ENCODE data around the gene AFG1L.
A peak's percentile ranks its signal among the peaks of the same experiment; 100 is the strongest.
"Not testable (repeated sequence)": the region's sequence is repeated elsewhere in the genome, so short reads cannot be mapped to it uniquely, and the experiment has no call there.

The AFG1L gene

GRCh38 chr6:108528878-108529277, 234.0 kb downstream of the AFG1L start:
- no peak for DNase-seq

- DNase-seq = no peak
Measured at GRCh38 chr6:108531332-108531731, 236.5 kb downstream of the AFG1L start.

- no peak for DNase-seq
Measured at GRCh38 chr6:108535114-108535742, 240.4 kb downstream of the AFG1L start.

- not testable (repeated sequence) for DNase-seq
Measured at GRCh38 chr6:108535920-108536535, 241.2 kb downstream of the AFG1L start.

GRCh38 chr6:108541843-108542759, 247.2 kb downstream of the AFG1L start:
- DNase-seq = peak; percentile 52

DNA sequence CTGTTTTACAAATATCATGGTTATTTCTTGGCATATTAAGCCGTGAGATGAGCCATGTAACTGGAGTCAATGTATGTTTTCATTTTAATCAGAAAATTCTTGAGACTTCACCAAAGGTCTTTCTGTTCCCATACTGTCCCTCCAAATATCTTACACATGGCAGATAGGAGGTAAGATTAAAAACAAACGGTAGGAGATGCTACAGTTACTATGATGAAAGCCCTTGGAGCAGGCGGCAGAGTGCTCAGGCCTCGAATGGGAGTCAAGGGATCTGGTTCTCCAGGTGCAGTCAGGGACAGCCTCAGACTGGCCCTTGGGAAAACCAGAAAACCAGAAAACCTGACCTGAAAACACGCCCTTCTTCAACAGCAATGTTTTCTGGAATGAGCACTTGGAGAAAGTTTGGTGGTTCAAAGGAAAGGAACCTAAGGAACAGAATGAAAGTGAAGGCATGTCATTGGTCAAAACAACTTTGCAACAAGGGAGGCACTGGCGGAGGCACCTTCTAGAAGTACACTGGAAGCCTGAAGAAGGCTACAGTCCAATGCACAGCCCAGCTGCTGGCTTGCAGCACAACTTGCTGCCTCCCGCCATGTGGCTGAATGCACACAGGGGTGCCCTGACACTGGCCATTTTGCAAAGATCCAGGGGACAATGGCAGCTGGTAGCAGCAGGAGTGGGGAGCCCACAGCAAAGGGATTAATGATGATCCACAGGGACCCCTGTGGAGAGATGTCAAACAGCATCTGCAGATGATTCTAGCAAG, 248.5 kb downstream of the AFG1L start:
- DNase-seq = no peak

- no peak for DNase-seq
Measured at GRCh38 chr6:108544606-108545005, 249.8 kb downstream of the AFG1L start.

GRCh38 chr6:108546079-108547049, 251.5 kb downstream of the AFG1L start:
- DNase-seq = no peak

DNA sequence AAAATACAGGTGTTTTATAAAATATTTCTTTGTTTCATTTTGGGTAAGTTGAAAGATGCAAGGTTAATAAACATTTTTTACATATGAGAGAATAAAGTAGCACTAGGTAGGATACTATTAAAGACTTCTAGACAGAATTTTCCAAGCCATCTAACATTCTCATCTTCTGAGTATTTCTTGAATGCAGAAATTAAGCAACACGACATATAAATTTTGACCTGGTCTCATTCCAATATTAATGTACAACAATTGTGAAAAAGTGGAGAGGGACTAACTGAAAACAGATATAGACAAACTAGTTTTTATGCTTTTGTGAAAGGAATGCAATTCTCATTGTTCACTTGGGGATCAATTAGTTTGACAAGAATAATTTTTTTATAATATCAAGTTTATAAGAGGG, 254.4 kb downstream of the AFG1L start:
- no peak for DNase-seq

DNA sequence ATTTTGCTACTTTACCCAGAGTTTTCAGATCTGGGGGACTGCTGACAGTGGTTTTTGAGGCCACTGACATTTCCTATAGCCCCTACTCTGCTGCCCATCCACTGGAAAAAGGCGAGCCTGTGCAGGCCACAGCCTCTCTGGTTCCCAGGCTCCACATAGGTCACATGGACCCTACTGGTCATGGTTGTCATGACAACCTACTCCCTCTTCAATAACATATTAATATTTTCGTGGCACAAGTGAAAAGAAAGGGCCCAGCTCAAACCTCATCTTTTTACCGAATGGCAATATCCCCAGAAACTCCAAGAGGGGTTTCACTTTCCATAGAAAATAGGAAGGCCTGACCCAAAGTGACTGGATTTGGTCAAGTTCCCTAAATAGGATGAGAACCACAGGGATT, 254.9 kb downstream of the AFG1L start:
- no peak for DNase-seq

DNA sequence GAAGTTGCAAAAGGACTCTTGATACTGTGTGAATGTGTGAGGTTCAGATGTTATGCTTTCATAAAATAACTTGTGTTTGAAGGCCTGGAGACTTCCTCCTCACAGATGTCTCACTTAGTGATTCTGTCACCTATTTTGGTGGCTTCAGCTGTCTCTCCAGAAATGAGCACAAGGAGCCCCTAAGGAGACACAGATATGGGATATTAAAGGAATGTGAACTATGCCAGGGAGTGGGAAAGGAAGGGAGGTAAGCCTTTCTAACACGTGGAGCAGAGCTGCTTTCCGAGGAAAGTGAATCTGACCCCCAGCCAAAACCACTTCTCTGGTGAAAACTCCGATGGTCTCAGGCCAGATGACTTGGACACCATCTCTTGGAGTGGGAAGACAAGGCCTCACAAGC, 255.4 kb downstream of the AFG1L start:
- no peak for DNase-seq

DNA sequence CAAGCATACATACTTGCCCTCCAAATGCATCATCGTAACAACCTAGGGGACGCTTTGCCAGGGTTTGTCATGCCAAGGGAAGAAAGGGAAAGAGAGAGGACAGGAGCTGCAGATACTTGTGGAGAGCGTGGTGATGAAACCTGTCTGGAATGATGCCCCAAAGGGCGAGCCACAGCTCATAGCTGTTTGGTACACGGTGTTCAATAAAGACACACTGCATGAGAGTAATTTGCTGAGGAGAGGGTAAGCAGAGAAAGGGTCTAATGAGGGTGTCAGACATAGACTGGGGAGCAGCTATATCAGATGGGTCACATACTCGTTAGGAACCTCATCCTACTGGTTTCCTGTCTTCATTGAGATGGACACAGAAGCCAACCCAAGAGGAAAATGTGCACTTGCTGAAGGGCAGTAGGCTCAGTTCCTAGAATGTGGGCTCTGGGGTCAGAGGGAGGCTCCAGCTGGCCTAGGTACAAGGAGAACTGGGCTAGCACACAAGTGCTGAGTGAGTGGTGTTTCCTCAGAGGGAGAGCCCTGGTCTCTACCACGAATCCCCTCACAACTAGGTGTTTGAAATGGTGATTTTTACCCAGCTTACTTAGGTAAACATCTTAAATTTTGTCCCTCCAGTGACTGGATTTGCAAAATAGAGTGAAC, 260.7 kb downstream of the AFG1L start:
- DNase-seq = no peak

- no peak for DNase-seq
Measured at GRCh38 chr6:108556250-108556649, 261.4 kb downstream of the AFG1L start.

- no peak for DNase-seq
Measured at GRCh38 chr6:108556866-108557493, 262.1 kb downstream of the AFG1L start.

DNA sequence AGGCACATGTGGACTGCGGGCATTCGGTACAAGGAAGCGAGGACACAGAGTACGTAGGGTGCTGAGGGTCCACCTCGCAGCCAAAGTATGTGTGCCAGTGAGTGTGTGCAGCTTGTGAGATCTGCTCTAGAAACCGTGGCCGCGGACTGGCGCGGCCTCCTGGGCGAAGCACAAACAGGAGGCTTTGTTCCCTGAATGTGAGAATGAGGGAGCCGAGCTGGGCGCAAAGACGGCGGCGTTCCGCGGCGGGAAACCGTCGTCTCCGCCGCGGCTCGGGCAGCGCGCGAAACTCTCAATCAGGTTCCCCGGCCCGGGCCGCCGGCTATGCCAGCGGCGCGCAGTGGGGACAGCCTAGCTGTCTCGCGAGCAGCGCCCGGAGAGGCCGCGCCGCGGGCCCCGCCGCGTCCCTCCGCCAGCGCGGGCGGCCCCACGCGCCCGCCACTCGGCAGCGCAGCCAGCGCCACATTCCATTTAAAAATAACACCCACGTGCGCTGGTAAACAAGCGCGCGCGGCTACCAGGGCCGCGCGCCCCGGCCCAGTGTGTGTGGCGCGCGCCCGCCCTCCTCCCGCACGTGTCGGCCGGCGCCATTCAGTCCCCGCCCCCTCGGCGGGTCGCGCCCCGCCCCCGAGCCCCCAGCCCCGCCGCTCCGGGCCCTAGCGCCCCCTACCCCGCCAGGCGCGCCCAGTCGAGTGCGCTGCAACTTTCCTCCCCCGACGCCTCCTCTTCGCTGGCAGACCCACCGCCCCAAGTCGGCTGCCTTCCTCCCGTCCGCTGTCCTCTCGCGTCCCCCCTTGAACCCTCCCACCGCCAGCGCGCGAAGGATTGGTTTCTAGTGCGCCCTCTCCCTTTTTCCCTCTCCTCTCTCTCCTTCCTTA, 262.9 kb downstream of the AFG1L start:
- DNase-seq = peak; percentile 74

DNA sequence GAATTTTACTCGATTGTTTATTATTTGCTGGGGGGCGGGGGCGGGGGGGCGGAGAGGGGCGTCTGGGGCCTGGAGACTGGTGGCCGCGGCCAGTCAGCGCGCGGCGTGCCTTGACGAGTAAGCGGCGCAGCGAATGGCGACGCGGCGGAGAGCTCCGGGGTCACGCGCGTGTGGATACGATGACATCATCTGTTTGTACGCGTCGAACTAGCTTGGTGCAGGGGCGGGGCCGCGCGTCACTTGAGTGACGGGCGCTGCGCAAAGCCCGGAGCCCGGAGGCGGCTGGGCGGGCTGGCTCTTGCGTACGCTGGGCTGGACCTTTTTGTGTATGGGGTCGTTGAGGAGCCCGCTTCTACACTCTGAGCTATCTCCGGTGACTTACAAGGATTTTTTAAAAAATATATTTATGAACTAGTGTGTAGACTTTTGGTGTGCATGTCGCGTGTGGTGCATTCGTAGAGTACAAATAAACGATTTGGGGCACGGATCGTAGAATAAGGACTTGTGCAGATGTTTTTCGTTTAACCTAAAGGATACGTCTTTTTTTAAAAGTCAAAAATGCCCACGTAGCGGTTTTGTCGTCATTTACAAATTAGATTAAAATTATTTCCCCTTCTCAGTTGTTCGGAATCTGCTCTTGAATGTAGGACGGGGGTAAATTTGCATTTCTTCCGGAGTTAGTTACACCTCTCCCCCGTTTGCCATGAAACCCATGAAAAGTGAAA, 263.7 kb downstream of the AFG1L start:
- peak; percentile 93 for DNase-seq

DNA sequence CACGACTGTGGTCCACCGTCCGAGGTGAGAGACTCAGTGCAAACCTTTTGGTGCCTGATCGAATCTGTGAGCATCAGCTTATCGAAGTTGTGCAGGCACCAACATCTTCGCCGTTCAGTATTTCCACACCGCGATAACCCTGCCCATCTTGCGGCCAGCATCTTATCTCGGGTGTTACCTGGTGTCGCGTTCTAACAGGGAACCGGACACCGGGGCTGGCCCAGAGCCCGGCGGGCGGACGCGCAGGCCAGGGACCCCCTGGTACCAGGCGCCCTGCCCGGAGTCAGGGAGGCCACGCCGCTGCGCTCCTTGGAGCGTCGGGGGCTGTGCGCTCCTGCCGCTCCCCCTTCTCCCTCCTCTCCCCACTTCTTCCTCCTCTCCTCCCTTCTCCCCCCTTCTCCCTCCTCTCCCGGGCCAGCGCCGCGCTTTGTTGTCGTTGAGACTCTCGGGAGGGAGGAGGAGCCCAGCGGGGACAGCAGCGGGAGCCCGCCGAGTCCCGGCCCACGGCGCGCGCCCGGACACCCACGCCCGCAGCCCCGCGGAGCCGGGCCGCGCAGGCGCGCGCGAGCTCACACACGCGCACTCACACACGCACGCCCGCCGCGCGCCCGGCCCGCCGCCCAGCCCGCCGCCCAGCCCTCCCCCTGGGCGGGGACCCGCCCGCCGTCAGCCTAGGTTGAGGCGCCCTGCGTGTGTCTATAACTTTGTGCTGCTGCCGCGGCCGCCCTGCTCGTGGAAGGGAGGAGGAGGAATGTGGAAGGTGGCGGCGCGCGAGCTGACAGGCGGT, 264.4 kb downstream of the AFG1L start:
- peak; percentile 80 for DNase-seq

DNA sequence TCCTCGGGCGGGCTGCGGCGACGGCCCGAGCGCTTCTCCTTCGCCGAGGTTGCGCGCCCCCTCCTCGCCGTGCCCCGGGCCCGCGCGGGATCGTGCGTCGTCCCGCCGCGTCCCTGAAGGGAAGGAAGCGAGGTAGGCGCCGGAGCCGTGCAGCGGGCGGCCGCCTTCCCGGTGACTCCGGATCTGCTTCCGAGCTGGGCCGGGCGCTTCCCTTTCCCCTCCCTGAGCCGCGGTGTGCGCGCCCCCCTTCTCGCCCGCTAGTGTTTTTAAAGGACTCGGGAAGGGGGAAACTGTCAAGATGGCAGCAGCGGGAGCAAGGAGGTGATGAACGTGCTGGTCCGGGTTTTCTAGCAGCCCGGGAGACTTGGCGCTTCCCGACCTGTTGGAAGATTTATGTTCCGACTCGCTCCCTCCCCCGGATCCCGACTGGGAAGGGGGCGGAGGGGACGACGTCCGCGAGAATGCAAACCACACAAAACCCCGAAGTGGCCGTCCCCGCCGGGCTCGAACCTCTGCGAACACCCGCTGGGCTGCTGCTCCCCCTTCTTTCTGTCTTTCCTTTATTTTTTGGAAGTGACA, 265.1 kb downstream of the AFG1L start:
- DNase-seq = no peak

All from stimulated activated CD4-positive, alpha-beta T cell treated with anti-CD3 and anti-CD28 coated beads, Interleukin-12 subunit alpha, Interleukin-12 subunit beta, amount 100 ng/mL, for 4 hours (primary cell).